RWPE2 (cell line): ENCODE results near the gene CLSTN2.

Source experiments
- ATAC-seq: fragments of 200-7000 bp; cut with Tn5 transposase; 3 replicates; pipeline ENCODE4 v1.9.1; 2021; ENCODE audit warnings: low read depth
- DNase-seq: peaks from one replicate; pipeline ENCODE4 v3.0.0-alpha.2; 2020; ENCODE audit warnings: low spot score
- H3K27ac ChIP-seq: fragments of 450-650 bp; 2 replicates; pipeline ENCODE4 v1.5.1; 2017; ENCODE audit warnings: mild to moderate bottlenecking; ENCODE audit not compliant: poor library complexity, severe bottlenecking
- H3K27me3 ChIP-seq: fragments of 250-450 bp; sonication (Bioruptor Pico); 2 replicates; pipeline ENCODE4 v1.5.1; 2021; ENCODE audit warnings: mild to moderate bottlenecking, moderate library complexity; ENCODE audit not compliant: insufficient read depth, poor library complexity, severe bottlenecking
- H3K36me3 ChIP-seq: fragments of 250-450 bp; sonication (Bioruptor Pico); 2 replicates; pipeline ENCODE4 v1.5.1; 2020; ENCODE audit warnings: low read depth, mild to moderate bottlenecking, moderate library complexity
- H3K4me1 ChIP-seq: fragments of 250-450 bp; sonication (Bioruptor Pico); 2 replicates; pipeline ENCODE4 v1.5.1; 2021; ENCODE audit warnings: mild to moderate bottlenecking, moderate library complexity; ENCODE audit not compliant: insufficient read depth, poor library complexity, severe bottlenecking
- H3K4me3 ChIP-seq: fragments of 250-450 bp; sonication (Bioruptor Pico); 2 replicates; pipeline ENCODE4 v1.5.1; 2021; ENCODE audit warnings: mild to moderate bottlenecking, moderate library complexity; ENCODE audit not compliant: severe bottlenecking
- H3K9me3 ChIP-seq: fragments of 250-450 bp; sonication (Bioruptor Pico); 2 replicates; pipeline ENCODE4 v1.5.1; 2021; ENCODE audit warnings: mild to moderate bottlenecking, moderate library complexity; ENCODE audit not compliant: severe bottlenecking
- CTCF ChIP-seq: fragments of 450-650 bp; IDR thresholded peaks from one replicate; pipeline ENCODE4 v1.5.1; 2017; ENCODE audit warnings: mild to moderate bottlenecking, moderate library complexity; ENCODE audit not compliant: poor library complexity, severe bottlenecking

The CLSTN2 gene

GRCh38 chr3:140424211-140424610, 489.2 kb downstream of the CLSTN2 start:
- peaks cover 15% of the 10 kb centered on the region for H3K4me1 ChIP-seq
- no peak for DNase-seq
- H3K4me3 ChIP-seq = no peak overlapping the region
- no peaks in the 10 kb centered on the region for H3K9me3 ChIP-seq
- no peaks in the 10 kb centered on the region for H3K27me3 ChIP-seq
- no peaks in the 10 kb centered on the region for H3K36me3 ChIP-seq
- H3K27ac ChIP-seq = no peak overlapping the region
- no peak for TF ChIP-seq CTCF
- peak; percentile 43; the same call in 2 of the 3 replicates for ATAC-seq

GRCh38 chr3:140424726-140425125, 489.7 kb downstream of the CLSTN2 start:
- Histone ChIP-seq H3K36me3 (no peaks in the 10 kb centered on the region), H3K4me1 (peaks cover 15% of the 10 kb centered on the region), H3K9me3 (no peaks in the 10 kb centered on the region), H3K4me3 (no peak overlapping the region), H3K27me3 (no peaks in the 10 kb centered on the region), H3K27ac (no peak overlapping the region)
- ATAC-seq = no peak
- no peak for TF ChIP-seq CTCF
- DNase-seq = no peak

DNA sequence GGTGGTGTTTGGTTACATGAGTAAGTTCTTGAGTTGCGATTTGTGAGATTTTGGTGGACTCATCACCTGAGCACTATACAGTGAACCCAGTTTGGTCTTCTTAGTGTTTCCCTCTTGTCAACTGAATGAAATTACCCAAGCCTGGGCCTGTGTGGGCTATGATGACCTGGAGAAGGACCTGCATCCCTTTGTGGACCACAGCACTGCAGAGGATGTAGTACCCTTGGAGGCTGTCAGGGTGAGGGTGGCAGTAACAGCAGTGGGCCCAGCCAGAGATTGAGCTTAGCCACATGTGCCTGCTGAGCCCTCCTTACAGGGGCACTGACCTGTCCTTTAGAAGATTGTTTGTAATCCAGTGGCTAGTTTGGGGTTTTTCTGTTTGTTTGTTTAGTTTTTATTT, 492.8 kb downstream of the CLSTN2 start:
- Histone ChIP-seq H3K4me3 (no peak overlapping the region), H3K36me3 (no peaks in the 10 kb centered on the region), H3K4me1 (peaks cover 15% of the 10 kb centered on the region), H3K27ac (no peak overlapping the region), H3K27me3 (no peaks in the 10 kb centered on the region), H3K9me3 (no peaks in the 10 kb centered on the region)
- DNase-seq (no peak), ATAC-seq (no peak)
- TF ChIP-seq CTCF = no peak

DNA sequence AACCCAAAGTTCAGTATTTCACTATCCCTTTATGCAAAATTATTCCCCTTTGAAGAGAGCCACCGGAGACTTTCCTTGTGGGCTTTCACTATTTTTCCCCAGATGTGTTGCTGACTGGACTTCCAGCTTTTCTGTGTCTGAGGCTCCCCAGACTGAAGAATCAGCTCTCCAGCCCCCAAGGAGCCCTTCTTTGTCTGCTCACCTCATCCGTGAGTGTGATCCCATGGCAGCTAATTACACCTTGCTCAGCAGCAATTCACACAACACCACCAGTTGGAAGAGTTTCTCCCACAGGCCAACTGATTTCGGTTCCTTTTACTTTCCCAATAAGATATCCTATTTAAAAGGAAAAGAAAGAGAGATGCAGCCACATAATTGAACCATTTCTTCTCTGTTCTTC, 493.4 kb downstream of the CLSTN2 start:
- Histone ChIP-seq H3K9me3 (no peaks in the 10 kb centered on the region), H3K27ac (no peak overlapping the region), H3K27me3 (no peaks in the 10 kb centered on the region), H3K4me3 (no peak overlapping the region), H3K4me1 (peaks cover 9% of the 10 kb centered on the region), H3K36me3 (no peaks in the 10 kb centered on the region)
- no peak for ATAC-seq
- no peak for TF ChIP-seq CTCF
- DNase-seq = no peak

DNA sequence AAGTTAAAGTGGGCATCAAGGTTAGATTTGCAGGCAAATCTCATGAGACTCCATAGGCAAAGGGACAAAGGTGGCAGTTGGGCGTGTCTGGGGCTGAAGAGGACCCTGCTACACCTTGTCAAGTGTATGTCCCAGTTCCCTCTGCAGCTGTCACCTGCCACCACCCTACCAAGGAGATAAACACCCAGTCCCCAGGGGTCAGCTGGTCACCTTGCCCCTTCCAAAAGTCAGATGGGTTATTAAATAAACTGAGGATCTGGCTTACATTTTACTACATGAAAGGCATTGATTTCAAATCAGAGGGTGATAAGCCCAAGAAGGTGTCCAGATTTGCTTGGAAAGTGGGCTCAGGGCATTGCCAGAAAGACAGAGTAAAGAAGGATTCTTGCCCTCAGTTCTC, 494.8 kb downstream of the CLSTN2 start:
- H3K4me3 ChIP-seq = no peak overlapping the region
- no peaks in the 10 kb centered on the region for H3K27me3 ChIP-seq
- ATAC-seq = no peak
- no peak overlapping the region for H3K27ac ChIP-seq
- H3K4me1 ChIP-seq = no peaks in the 10 kb centered on the region
- H3K9me3 ChIP-seq = no peaks in the 10 kb centered on the region
- no peak for DNase-seq
- no peak for TF ChIP-seq CTCF
- no peaks in the 10 kb centered on the region for H3K36me3 ChIP-seq
